Lung microvascular endothelial cell (primary cell): ENCODE measurements around the gene PHLDA3. TPM values are rescaled to one million over a fixed set of nuclear protein-coding genes. Genes with fewer than 3 reads are reported as not detected.

Source experiments
- DNase-seq, 2 donors: peaks; one replicate each; pipeline versions ENCODE4 v3.0.0 to v3.0.0-alpha.2; 2010; ENCODE audit warnings: low read depth in 2 of 2
- total RNA-seq: library from RNA; depleted of rRNA; stranded (reverse); fragments of >200 nt; gene quantifications from 2 replicates; pipeline ENCODE4 v1.2.1, GENCODE V29; 2014

The PHLDA3 gene
- total RNA-seq, 1 donor from 2014 or later, result 8.9 TPM

- no peak for DNase-seq
These were observed 38.2 kb downstream of the PHLDA3 start for GRCh38 chr1:201430776-201431175.

- no peak for DNase-seq
These were observed 39.1 kb downstream of the PHLDA3 start for GRCh38 chr1:201429736-201430501.

- DNase-seq, result no peak
These were observed 41.0 kb downstream of the PHLDA3 start for GRCh38 chr1:201427963-201428362.

- no peak for DNase-seq
These were observed 42.3 kb downstream of the PHLDA3 start for GRCh38 chr1:201426479-201427310.

GRCh38 chr1:201424146-201424545 lies 44.8 kb downstream of the PHLDA3 start:
- DNase-seq, result no peak

- DNase-seq, result no peak
These were observed 45.3 kb downstream of the PHLDA3 start for GRCh38 chr1:201423655-201424054.

- DNase-seq, result no peak
These were observed 46.5 kb downstream of the PHLDA3 start for GRCh38 chr1:201422436-201423030.

GRCh38 chr1:201422026-201422425 lies 47.0 kb downstream of the PHLDA3 start:
- no peak for DNase-seq

GRCh38 chr1:201421041-201421440 lies 47.9 kb downstream of the PHLDA3 start:
- no peak for DNase-seq

GRCh38 chr1:201420608-201421002 lies 48.4 kb downstream of the PHLDA3 start:
- no peak for DNase-seq

GRCh38 chr1:201419746-201420607 lies 49.0 kb downstream of the PHLDA3 start:
- no peak for DNase-seq

- no peak for DNase-seq
These were observed 49.7 kb downstream of the PHLDA3 start for GRCh38 chr1:201419256-201419655.

- DNase-seq, result no peak
These were observed 50.5 kb downstream of the PHLDA3 start for GRCh38 chr1:201418461-201418860.

Other genes with a start within 250 kb of the PHLDA3 start
- under 0.01 TPM in 1 of 2 replicates, not detected in the other for gene PKP1, start 185.7 kb downstream of the PHLDA3 start, total RNA-seq
- not detected in 2 replicates for gene TNNT2, start 91.5 kb downstream of the PHLDA3 start, total RNA-seq
- not detected in 2 replicates for gene LAD1, start 69.9 kb downstream of the PHLDA3 start, total RNA-seq
- gene TNNI1, start 47.5 kb downstream of the PHLDA3 start, total RNA-seq, result not detected in 2 replicates
- gene CSRP1, start 37.9 kb upstream of the PHLDA3 start, total RNA-seq, result 71.6 and 114 TPM in 2 replicates
- gene NAV1, start 69.9 kb upstream of the PHLDA3 start, total RNA-seq, result 1.6 and 5.9 TPM in 2 replicates